Suprapubic skin (tissue), 4 donors: Measurements from ENCODE around the gene POLE.

Source experiments
- CTCF ChIP-seq, 2 donors: fragments of 200-600 bp in 1 of 2; fragments of 450-650 bp in 1 of 2; sonication (generic) in 1 of 2; IDR thresholded peaks; one replicate each; pipeline ENCODE4 v1.5.1; 2016 to 2019; ENCODE audit warnings: antibody characterized with exemption in 2 of 2, mild to moderate bottlenecking in 1 of 2, moderate library complexity in 1 of 2
- EP300 ChIP-seq: sonication (generic); formaldehyde crosslinking; IDR thresholded peaks from one replicate; pipeline ENCODE4 v1.6.1; 2017; ENCODE audit warnings: antibody characterized with exemption
- POLR2A ChIP-seq, 2 donors: fragments of 450-650 bp; IDR thresholded peaks; one replicate each; pipeline ENCODE4 v1.6.1; 2017; ENCODE audit warnings: antibody characterized with exemption in 2 of 2, mild to moderate bottlenecking in 2 of 2, moderate library complexity in 2 of 2
- POLR2AphosphoS5 ChIP-seq, 3 donors: sonication (generic); formaldehyde crosslinking; IDR thresholded peaks; one replicate each; pipeline ENCODE4 v1.6.1; 2017; ENCODE audit warnings: antibody characterized with exemption in 3 of 3

- TF ChIP-seq CTCF (IDR thresholded peaks at IDR 0.05): no peak
- no peak for TF ChIP-seq POLR2A (IDR thresholded peaks at IDR 0.05)
- TF ChIP-seq POLR2AphosphoS5 (IDR thresholded peaks at IDR 0.05): no peak
- TF ChIP-seq EP300: no peak
Observed at GRCh38 chr12:132686825-132687210, 324 bp downstream of the POLE start.
